Skeletal muscle cell (primary cell): Measurements from ENCODE around the gene LEPROT.

Experiments used
- DNase-seq: peaks from one replicate; pipeline ENCODE4 v3.0.0-alpha.2; 2010; ENCODE audit warnings: low read depth
- H3K4me3 ChIP-seq: 2 replicates; pipeline ENCODE4 v1.5.1; 2011; ENCODE audit warnings: low read depth, mild to moderate bottlenecking, control low read depth, low read length, moderate library complexity

Gene LEPROT

GRCh38 chr1:65409816-65410326 lies 10.6 kb upstream of the LEPROT start:
- H3K4me3 ChIP-seq = no peak overlapping the region
- DNase-seq = no peak

DNA sequence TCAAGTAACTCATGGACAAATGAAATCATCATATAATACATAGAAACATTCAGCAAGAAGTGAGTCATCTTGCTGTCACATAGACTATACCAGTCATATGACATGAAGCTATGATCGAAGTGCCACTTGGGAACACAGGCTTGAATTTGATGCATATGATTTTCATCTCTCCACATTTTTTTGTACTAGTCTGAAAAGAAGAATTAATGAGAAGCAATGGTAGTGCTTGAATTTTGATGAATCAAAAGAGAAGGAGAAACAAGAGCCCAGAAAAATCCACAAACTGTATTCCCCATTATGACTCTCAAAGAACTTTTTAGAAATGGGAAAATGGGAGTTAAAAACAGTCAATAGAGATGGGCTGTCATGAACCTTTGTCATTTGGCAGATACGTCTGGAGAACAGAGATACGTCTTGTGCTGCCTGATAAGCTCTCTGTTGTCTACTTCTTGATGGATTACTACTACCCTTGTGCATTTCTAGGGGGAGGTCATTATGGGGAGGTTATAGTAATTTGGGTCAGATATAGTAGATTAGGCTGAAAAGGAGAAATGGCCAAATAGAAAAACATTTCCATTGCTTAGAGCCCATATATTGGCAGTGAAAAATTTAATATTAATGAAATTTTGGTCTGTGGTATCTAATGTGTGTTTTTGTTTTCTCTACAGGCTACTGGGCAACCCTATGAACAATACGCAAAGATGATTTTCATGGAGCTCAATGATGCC lies 8.0 kb upstream of the LEPROT start:
- DNase-seq = no peak
- no peak overlapping the region for H3K4me3 ChIP-seq

- DNase-seq = no peak
Observed at GRCh38 chr1:65412984-65413375, 7.5 kb upstream of the LEPROT start.

GRCh38 chr1:65414538-65414937 lies 5.9 kb upstream of the LEPROT start:
- DNase-seq = no peak
- H3K4me3 ChIP-seq = no peak overlapping the region

More at GRCh38 chr1:65412984-65413375, 7.5 kb upstream of the LEPROT start:
- no peak overlapping the region for H3K4me3 ChIP-seq

DNA sequence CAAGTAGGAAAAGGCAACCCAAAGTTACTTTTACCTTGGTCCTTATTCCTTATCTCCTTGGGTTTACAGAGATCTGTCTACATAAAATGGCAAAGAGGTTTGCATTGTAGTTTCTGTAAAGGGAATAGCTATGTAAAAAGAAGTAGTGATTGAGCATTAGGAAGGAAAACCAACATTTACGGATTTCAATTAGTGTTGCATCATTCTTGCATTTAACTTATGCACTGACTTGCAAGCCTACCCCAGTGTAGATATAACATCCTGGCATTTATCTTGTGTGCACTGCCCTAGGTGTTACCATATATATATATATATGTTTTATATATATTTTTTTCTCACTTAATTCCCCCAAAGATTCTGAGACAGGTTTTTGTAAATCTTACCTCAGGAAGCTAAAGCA lies 3.7 kb upstream of the LEPROT start:
- H3K4me3 ChIP-seq = no peak overlapping the region
- no peak for DNase-seq

DNA sequence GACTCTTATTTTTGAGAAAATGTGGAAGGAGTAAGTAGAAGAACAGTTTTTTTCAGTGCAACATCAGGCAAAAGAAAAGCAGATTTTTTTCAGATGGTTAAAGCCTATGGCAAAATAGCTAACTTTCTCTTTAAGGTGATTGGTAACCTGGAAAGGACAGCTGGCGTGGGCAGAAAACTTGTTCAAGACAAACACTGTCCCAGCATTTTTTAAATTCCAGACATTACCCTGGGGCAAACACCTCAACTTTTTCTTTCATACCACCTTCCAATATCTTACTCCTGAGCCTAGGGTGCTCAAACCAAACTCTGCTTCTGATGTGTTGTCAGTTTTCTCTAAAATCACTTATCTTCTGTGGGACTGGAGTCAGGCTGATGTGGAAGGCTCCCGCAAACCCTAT lies 2.7 kb upstream of the LEPROT start:
- H3K4me3 ChIP-seq = no peak overlapping the region
- DNase-seq = no peak

GRCh38 chr1:65418522-65419185 lies 1.8 kb upstream of the LEPROT start:
- DNase-seq = no peak
- H3K4me3 ChIP-seq = no peak overlapping the region

- peak; percentile 94 for DNase-seq
- peak overlapping the region; percentile 76 for H3K4me3 ChIP-seq
Observed at GRCh38 chr1:65419681-65420589, 533 bp upstream of the LEPROT start.

GRCh38 chr1:65421351-65422025 lies 1.0 kb downstream of the LEPROT start:
- H3K4me3 ChIP-seq = peak overlapping the region; percentile 76
- no peak for DNase-seq

DNA sequence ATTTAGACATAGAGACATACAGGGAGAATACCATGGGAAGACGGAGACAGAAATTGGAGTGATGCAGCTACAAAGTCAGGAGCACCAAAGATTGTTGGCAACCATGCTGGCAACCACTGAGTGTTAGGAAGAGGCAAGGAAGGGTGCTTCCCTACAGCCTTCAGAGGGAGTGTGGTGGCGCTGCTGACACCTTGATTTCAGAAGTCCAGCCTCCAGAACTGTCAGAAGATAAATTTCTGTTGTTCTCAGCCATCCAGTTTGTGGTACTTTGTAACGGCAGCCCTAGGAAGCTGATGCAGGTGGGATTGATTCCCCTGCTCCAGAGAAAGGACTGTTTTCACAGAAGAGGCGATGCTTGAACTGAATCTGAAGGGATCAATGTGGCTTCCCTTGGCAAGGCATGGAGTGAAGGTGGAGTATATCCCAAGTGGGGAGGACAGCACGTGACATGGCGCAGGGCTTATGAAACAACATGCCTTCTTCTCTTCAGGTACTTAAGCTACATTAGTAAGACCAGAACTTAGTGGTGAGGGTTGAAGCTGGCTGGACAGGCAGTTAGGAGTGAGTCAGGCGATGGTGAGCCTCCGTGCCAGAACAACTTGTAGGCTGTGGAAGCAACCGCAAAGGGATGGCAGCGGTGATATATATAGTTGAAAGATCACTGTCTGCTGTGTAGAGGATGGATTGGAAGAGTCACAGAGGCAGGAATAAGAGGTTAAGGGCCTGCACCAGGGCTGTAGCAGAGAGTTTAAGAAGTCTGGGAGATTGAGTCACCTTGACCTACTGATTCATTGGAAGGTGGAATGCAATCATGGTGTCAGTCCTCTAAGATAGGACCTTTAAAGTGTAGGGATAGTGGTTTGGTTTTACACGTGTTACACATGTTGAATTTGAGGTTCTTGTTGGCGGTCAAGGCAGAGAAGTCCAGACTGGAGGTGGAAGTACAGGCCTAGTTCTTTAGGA lies 2.1 kb downstream of the LEPROT start:
- peak overlapping the region; percentile 76 for H3K4me3 ChIP-seq
- no peak for DNase-seq

DNA sequence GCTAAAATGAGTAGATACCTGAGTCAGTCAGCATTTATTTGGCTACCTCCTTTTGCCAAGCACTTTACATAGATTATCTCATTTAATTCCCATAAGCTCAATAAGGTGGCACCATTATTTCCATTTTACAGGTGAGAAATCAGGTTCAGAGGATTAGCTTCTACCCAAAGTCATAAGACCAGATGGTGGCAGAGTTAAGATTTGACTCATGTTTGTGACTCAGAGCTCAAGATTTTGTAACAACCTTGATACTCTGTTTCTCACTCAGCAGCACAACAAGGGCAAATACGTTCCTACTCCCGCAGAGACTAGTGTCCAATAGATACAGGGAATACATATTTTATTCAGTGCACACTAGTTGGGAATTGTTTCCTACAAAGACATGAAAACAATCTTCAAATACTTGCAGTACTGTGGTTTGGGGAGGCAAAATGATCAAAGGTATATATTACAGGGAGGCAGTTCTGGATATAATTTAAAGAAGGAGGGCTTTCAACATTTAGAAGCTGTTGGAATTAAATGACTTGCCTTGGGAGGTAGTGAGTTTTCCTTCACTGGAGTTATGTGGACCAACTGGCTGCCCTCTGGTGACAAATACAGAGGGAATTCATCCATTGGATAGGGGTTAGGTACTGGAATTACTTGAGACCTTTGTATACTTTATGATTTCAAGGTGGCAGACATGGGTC lies 3.6 kb downstream of the LEPROT start:
- DNase-seq = peak; percentile 74

GRCh38 chr1:65424573-65424889 lies 4.1 kb downstream of the LEPROT start:
- H3K4me3 ChIP-seq = no peak overlapping the region
- DNase-seq = no peak

More for the DNA sequence above, 3.6 kb downstream of the LEPROT start:
- no peak overlapping the region for H3K4me3 ChIP-seq

DNA sequence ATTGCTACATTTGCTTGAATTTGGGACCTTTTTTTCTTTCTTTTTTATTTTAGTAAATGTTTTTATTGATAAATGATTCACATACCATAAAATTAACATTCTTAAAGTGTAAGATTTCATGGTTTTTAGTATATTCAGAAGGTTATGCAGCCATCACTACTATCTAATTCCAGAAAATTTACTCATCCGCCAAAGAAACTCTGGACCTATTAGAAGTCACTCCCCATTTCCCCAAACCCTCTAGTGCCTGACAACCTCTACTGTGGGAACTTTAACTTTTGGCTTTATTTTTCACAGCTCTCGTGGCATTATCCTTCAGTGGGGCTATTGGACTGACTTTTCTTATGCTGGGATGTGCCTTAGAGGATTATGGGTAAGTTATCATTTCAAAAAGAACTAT lies 4.5 kb downstream of the LEPROT start:
- no peak overlapping the region for H3K4me3 ChIP-seq
- DNase-seq = no peak

DNA sequence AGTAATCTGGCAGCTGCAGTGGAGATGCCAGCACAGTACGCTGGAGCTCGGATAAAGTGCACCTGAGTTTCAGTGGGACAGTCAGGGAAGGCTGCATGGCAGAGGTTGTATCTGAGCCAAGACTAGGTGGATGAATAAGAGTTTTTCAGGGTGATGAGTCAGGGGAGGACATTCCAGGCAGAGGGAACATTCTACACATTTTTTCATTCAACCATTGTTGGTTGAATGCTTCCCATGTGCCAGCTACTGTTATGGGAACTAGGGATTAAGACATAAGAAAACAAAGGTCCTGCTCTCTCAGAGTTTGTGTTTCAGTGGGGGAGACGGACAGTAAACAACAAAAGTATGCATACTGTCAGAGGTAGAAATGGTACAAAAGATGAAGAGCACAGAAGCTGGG lies 5.2 kb downstream of the LEPROT start:
- H3K4me3 ChIP-seq = no peak overlapping the region
- DNase-seq = peak; percentile 55

GRCh38 chr1:65429078-65429477 lies 8.6 kb downstream of the LEPROT start:
- H3K4me3 ChIP-seq = no peak overlapping the region
- no peak for DNase-seq

GRCh38 chr1:65429806-65430205 lies 9.3 kb downstream of the LEPROT start:
- H3K4me3 ChIP-seq = peak overlapping the region; percentile 5
- DNase-seq = peak; percentile 62

DNA sequence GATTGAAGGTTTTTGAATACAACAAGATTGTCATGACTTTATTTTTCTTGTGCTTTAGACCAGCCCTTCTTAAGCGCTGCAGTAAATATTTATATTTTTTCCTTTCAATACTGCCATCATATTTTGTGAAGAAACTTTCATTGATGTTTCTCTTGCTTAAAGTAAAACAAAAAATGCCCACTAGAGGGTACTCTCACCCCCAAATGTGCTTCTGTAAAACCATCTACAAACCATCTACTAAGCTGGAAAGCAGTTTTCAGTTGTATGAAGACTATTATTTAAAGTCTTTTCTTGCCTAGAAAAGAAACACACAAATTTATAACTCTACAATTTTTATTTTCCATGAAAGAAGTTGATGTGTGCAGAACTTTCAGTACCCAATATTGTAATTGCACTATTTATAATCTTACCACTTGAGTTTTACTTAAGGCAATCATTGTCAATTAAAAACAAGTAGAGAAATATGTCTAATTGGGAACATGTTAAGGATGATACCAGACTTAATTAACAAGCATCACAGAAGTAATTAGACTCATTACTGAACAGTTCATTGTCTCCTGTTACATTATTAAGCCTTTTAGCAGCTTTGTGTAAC lies 10.7 kb downstream of the LEPROT start:
- no peak overlapping the region for H3K4me3 ChIP-seq
- no peak for DNase-seq

- no peak for DNase-seq
- H3K4me3 ChIP-seq = no peak overlapping the region
Observed at GRCh38 chr1:65432918-65433317, 12.4 kb downstream of the LEPROT start.
